ENCODE data around the gene KCNB1.

DNA sequence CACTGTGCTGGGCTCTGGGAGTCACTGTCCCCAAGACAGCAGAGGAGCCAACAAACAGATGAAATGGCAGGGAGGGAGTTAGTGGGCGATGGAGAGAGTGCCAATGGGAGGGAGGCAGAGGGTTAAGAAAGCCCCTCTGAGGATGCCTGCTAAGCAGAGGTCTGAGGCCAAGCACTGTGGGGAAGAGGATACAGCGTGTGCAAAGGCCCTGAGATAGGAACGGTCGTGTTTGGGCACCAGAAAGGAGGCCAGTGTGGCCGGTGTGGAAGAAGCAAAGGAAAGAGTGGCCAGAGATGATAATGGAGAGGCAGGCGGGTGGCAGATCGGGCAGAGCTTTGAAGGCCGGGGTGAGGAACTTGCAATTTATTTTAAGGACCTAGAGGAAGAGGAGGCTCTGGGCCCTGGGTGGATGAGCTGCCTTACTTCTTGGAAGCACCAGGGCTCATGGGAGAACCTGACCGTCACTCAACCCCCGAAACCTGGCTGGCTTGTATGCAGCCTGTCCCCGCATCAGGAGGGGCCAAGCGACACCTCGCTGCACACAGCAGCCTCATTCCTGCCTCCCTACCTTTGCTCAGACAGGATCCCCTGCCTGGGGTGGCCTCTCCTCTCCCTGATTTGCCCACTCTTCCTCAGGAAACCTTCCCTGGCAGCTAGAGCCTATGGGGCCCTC is 73.0 kb downstream of the KCNB1 start:
- TF ChIP-seq CTCF (IDR thresholded peaks at IDR 0.05), result no peak
- TF ChIP-seq POLR2A (IDR thresholded peaks at IDR 0.05), result no peak
- TF ChIP-seq POLR2AphosphoS5 (IDR thresholded peaks at IDR 0.05; ENCODE audit: insufficient read depth in 1 of 2, low read depth in 1 of 2), result no peak
